Natural killer cell (primary cell): Measurements from ENCODE around the gene NRXN3. TPM values are rescaled to one million over a fixed set of nuclear protein-coding genes. Genes with fewer than 3 reads are reported as not detected.

Experiments used
- ATAC-seq, 3 donors: fragments of 150-1000 bp in 2 of 3; fragments of 200-7000 bp in 1 of 3; cut with Tn5 transposase; 1 replicate in 1 of 3; 2 replicates in 2 of 3; pipeline ENCODE4 v1.10.0; 2021; ENCODE audit warnings: mild to moderate bottlenecking in 2 of 3, moderate library complexity in 2 of 3
- DNase-seq, 2 donors: peaks; one replicate each; pipeline versions ENCODE4 v3.0.0 to v3.0.0-alpha.2; 2013 to 2021; ENCODE audit warnings: mixed read lengths in 1 of 2
- H3K27ac ChIP-seq: one replicate; pipeline ENCODE4 v1.5.1; 2013; ENCODE audit warnings: mild to moderate bottlenecking, low read length
- H3K27me3 ChIP-seq: one replicate; pipeline ENCODE4 v1.6.1; 2013; ENCODE audit warnings: low read length; ENCODE audit not compliant: control insufficient read depth, insufficient read depth
- H3K36me3 ChIP-seq: one replicate; pipeline ENCODE4 v1.6.1; 2013; ENCODE audit warnings: low read length; ENCODE audit not compliant: control insufficient read depth, insufficient read depth
- H3K4me1 ChIP-seq: one replicate; pipeline ENCODE4 v1.6.1; 2013; ENCODE audit warnings: low read length; ENCODE audit not compliant: control insufficient read depth, insufficient read depth
- H3K4me3 ChIP-seq: one replicate; pipeline ENCODE4 v1.5.1; 2013; ENCODE audit warnings: low read length
- H3K9me3 ChIP-seq: one replicate; pipeline ENCODE4 v1.6.1; 2013; ENCODE audit warnings: low read length; ENCODE audit not compliant: control insufficient read depth, insufficient read depth
- H3K27ac Mint-ChIP-seq, 2 donors: one replicate each; pipeline ENCODE4 v1.8.0; 2022; ENCODE audit warnings: mild to moderate bottlenecking in 2 of 2, mixed read lengths in 2 of 2, moderate library complexity in 1 of 2
- H3K27me3 Mint-ChIP-seq, 2 donors: one replicate each; pipeline ENCODE4 v1.8.0; 2022; ENCODE audit warnings: low read depth in 2 of 2, mixed read lengths in 2 of 2
- H3K36me3 Mint-ChIP-seq: one replicate; pipeline ENCODE4 v1.8.0; 2022; ENCODE audit warnings: mixed read lengths
- H3K4me1 Mint-ChIP-seq, 2 donors: one replicate each; pipeline ENCODE4 v1.8.0; 2022; ENCODE audit warnings: mixed read lengths in 2 of 2
- H3K4me3 Mint-ChIP-seq: one replicate; pipeline ENCODE4 v1.8.0; 2022; ENCODE audit warnings: mild to moderate bottlenecking, moderate library complexity, mixed read lengths
- H3K9me3 Mint-ChIP-seq, 2 donors: one replicate each; pipeline ENCODE4 v1.8.0; 2022; ENCODE audit warnings: mixed read lengths in 2 of 2
- CTCF ChIP-seq: fragments of 200-600 bp; IDR thresholded peaks from one replicate; pipeline ENCODE4 v1.8.0; 2022; ENCODE audit warnings: antibody characterized with exemption
- WGBS: methylation state at CpG from one replicate; pipeline ENCODE4 v1.1.7; 2013; ENCODE audit warnings: missing lambda C conversion rate; ENCODE audit not compliant: insufficient coverage; 5-methylcytosine and 5-hydroxymethylcytosine counted together
- intact Hi-C: fragments of 100-400 bp; cut with micrococcal nuclease; formaldehyde crosslinking; loops from one replicate; pipeline ENCODE4 v1.14.2; 2022
- total RNA-seq, 4 donors: library from RNA; stranded (reverse); fragments of 120-200 nt in 1 of 4; gene quantifications; one replicate each; pipeline versions ENCODE4 v1.2.3 to v1.2.4, GENCODE V29; 2013 to 2022

The NRXN3 gene
- total RNA-seq, 3 donors from 2014 or later (not counting 1 experiment from before 2014, with no cell fraction given): not detected

- Mint-ChIP-seq H3K4me1 (no peaks in the 10 kb centered on the region), H3K4me3 (no peak overlapping the region), H3K9me3 (peaks cover 11 to 14% of the 10 kb centered on the region in 2 donors), H3K27me3 (no peaks in the 10 kb centered on the region), H3K36me3 (no peaks in the 10 kb centered on the region), H3K27ac (no peak overlapping the region)
- H3K4me1 ChIP-seq: no peaks in the 10 kb centered on the region
- ATAC-seq: no peak
- H3K36me3 ChIP-seq: no peaks in the 10 kb centered on the region
- no peak for DNase-seq
- TF ChIP-seq CTCF: no peak
- H3K4me3 ChIP-seq: no peak overlapping the region
- no peaks in the 10 kb centered on the region for H3K9me3 ChIP-seq
- no peaks in the 10 kb centered on the region for H3K27me3 ChIP-seq
- no peak overlapping the region for H3K27ac ChIP-seq
- 89% methylated on average over 9 of the region's 10 CpGs for WGBS
- intact Hi-C loops: no loop called here
Measured at GRCh38 chr14:79369359-79370332, 1199.5 kb downstream of the NRXN3 start.

- Mint-ChIP-seq H3K27ac (no peak overlapping the region), H3K9me3 (peaks cover 12 to 15% of the 10 kb centered on the region in 2 donors), H3K4me3 (no peak overlapping the region), H3K4me1 (no peaks in the 10 kb centered on the region), H3K36me3 (no peaks in the 10 kb centered on the region), H3K27me3 (no peaks in the 10 kb centered on the region)
- no peak overlapping the region for H3K27ac ChIP-seq
- intact Hi-C loops: no loop called here
- ATAC-seq: no peak
- H3K36me3 ChIP-seq: no peaks in the 10 kb centered on the region
- H3K4me3 ChIP-seq: no peak overlapping the region
- H3K4me1 ChIP-seq: no peaks in the 10 kb centered on the region
- no peak for TF ChIP-seq CTCF
- DNase-seq: no peak
- H3K27me3 ChIP-seq: no peaks in the 10 kb centered on the region
- WGBS: no CpG with 5 or more reads among the region's 1 CpG
- H3K9me3 ChIP-seq: no peaks in the 10 kb centered on the region
Measured at GRCh38 chr14:79370969-79371368, 1200.8 kb downstream of the NRXN3 start.

- no peaks in the 10 kb centered on the region for H3K4me1 Mint-ChIP-seq
- no peaks in the 10 kb centered on the region for H3K36me3 Mint-ChIP-seq
- Histone ChIP-seq H3K4me3 (no peak overlapping the region), H3K27ac (no peak overlapping the region), H3K4me1 (no peaks in the 10 kb centered on the region), H3K27me3 (no peaks in the 10 kb centered on the region), H3K36me3 (no peaks in the 10 kb centered on the region), H3K9me3 (no peaks in the 10 kb centered on the region)
- no peak overlapping the region for H3K4me3 Mint-ChIP-seq
- H3K9me3 Mint-ChIP-seq: peaks cover 9 to 14% of the 10 kb centered on the region in 2 donors
- H3K27me3 Mint-ChIP-seq: no peaks in the 10 kb centered on the region
- no peak overlapping the region for H3K27ac Mint-ChIP-seq
- ATAC-seq (no peak), DNase-seq (no peak)
- 100% methylated on average over 3 of the region's 6 CpGs for WGBS
- TF ChIP-seq CTCF: no peak
- intact Hi-C loops: no loop called here
Measured at GRCh38 chr14:79373451-79373850, 1203.3 kb downstream of the NRXN3 start.
